HFFc6 (cell line): ENCODE data around the gene GOSR2. TPM values are rescaled to one million over a fixed set of nuclear protein-coding genes. Genes with fewer than 3 reads are reported as not detected.

Experiments used
- DNase-seq: peaks from one replicate; pipeline ENCODE4 v3.0.0-alpha.2; 2018
- H3K27ac Mint-ChIP-seq: 2 replicates; pipeline ENCODE4 v1.8.0; 2020; ENCODE audit warnings: mild to moderate bottlenecking, mixed read lengths
- H3K27me3 Mint-ChIP-seq: 2 replicates; pipeline ENCODE4 v1.8.0; 2021; ENCODE audit warnings: mild to moderate bottlenecking, moderate library complexity, mixed read lengths; ENCODE audit not compliant: insufficient read depth
- H3K36me3 Mint-ChIP-seq: 2 replicates; pipeline ENCODE4 v1.8.0; 2021; ENCODE audit warnings: low read depth, mixed read lengths
- H3K4me1 Mint-ChIP-seq: 2 replicates; pipeline ENCODE4 v1.8.0; 2020; ENCODE audit warnings: low read depth, mixed read lengths
- H3K4me3 Mint-ChIP-seq: 2 replicates; pipeline ENCODE4 v1.8.0; 2020; ENCODE audit warnings: mild to moderate bottlenecking, moderate library complexity, mixed read lengths
- H3K9me3 Mint-ChIP-seq: 2 replicates; pipeline ENCODE4 v1.8.0; 2020; ENCODE audit warnings: mild to moderate bottlenecking, mixed read lengths
- total RNA-seq, 6 experiments: library from RNA; stranded (reverse); fragmentation: NEBNext Ultra II Directional; extraction: Animal tissue kit (Norgen Biotek cat#: 25700); gene quantifications; 2 replicates in 1 of 6; 3 replicates in 5 of 6; pipeline ENCODE4 v1.2.3, GENCODE V29; 2021
- TF ChIP-seq, protein P1 (sequence below): fragments of 200-600 bp; sonication (generic); IDR thresholded peaks from 2 replicates; pipeline ENCODE4 v1.5.0; 2021; ENCODE audit warnings: antibody characterized with exemption, mild to moderate bottlenecking

Gene GOSR2
- total RNA-seq, 6 experiments from 2014 or later, result 63.6 to 75.9 (median 66.3) TPM

GRCh38 chr17:46943501-46944393, 20.8 kb downstream of the GOSR2 start:
- DNase-seq, result peak; percentile 65
- H3K27ac Mint-ChIP-seq, result peak overlapping the region; percentile 62

DNA sequence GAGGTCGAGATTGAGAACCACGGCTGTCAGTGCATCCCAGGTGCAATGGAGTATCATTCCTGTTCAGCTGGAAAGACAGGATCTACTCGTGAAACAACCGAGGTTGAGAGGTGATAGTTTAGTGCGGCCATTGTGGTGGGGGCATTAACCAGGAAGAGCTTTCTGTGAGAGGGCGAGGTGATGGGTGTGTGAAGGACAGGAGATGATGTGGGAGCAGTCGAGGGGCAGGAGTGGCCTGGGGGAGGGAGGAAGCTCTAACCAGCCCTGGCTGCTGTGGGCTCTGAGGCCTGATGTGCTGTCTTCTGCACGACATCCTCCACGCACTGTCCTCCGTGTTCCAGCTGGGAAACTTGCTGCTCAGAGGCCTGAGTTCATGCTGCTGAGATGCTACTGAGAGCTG, 22.0 kb downstream of the GOSR2 start:
- Mint-ChIP-seq H3K27me3 (peaks cover 7% of the 10 kb centered on the region), H3K27ac (no peak overlapping the region), H3K36me3 (peaks cover 7% of the 10 kb centered on the region; the same call in 1 of the 2 replicates), H3K9me3 (no peaks in the 10 kb centered on the region), H3K4me1 (peaks cover 34% of the 10 kb centered on the region), H3K4me3 (no peak overlapping the region)
- DNase-seq, result no peak
- TF ChIP-seq, protein P1, sequence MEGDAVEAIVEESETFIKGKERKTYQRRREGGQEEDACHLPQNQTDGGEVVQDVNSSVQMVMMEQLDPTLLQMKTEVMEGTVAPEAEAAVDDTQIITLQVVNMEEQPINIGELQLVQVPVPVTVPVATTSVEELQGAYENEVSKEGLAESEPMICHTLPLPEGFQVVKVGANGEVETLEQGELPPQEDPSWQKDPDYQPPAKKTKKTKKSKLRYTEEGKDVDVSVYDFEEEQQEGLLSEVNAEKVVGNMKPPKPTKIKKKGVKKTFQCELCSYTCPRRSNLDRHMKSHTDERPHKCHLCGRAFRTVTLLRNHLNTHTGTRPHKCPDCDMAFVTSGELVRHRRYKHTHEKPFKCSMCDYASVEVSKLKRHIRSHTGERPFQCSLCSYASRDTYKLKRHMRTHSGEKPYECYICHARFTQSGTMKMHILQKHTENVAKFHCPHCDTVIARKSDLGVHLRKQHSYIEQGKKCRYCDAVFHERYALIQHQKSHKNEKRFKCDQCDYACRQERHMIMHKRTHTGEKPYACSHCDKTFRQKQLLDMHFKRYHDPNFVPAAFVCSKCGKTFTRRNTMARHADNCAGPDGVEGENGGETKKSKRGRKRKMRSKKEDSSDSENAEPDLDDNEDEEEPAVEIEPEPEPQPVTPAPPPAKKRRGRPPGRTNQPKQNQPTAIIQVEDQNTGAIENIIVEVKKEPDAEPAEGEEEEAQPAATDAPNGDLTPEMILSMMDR, result no peak

More at GRCh38 chr17:46943501-46944393, 20.8 kb downstream of the GOSR2 start:
- Mint-ChIP-seq H3K36me3 (peaks cover 15% of the 10 kb centered on the region), H3K4me1 (peaks cover 27% of the 10 kb centered on the region), H3K9me3 (no peaks in the 10 kb centered on the region), H3K4me3 (peak overlapping the region; percentile 70), H3K27me3 (peaks cover 7% of the 10 kb centered on the region)
- TF ChIP-seq, protein P1, result no peak

GRCh38 chr17:46947216-46947615, 24.3 kb downstream of the GOSR2 start:
- DNase-seq, result no peak
- TF ChIP-seq, protein P1, result no peak
- no peaks in the 10 kb centered on the region for H3K9me3 Mint-ChIP-seq
- no peak overlapping the region for H3K27ac Mint-ChIP-seq
- no peaks in the 10 kb centered on the region for H3K36me3 Mint-ChIP-seq
- peaks cover 16% of the 10 kb centered on the region for H3K27me3 Mint-ChIP-seq
- no peak overlapping the region for H3K4me3 Mint-ChIP-seq
- peaks cover 29% of the 10 kb centered on the region for H3K4me1 Mint-ChIP-seq

DNA sequence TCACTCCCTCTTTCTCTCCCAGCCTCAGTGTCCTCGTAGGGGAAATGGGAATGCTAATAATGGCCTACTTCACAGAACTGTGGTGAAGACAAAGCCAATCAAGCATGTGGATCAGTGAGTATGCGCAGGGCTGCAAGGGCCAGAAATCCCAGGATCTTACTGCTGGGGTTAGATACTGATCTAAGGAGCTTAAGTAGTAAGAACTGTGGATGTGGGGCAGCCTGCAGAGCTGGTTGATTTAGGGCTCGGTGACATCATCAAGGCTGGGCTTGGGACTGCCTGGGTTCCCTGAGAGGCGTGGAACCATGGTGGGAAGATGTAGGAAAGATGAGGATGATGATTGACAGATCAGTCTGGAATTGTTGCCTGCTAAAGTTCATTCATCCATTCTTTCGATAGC, 25.6 kb downstream of the GOSR2 start:
- TF ChIP-seq, protein P1, result no peak
- Mint-ChIP-seq H3K27ac (no peak overlapping the region), H3K4me1 (peaks cover 15% of the 10 kb centered on the region), H3K9me3 (no peaks in the 10 kb centered on the region), H3K36me3 (no peaks in the 10 kb centered on the region), H3K4me3 (no peak overlapping the region), H3K27me3 (peaks cover 16% of the 10 kb centered on the region)
- no peak for DNase-seq

GRCh38 chr17:46949291-46950174, 26.6 kb downstream of the GOSR2 start:
- DNase-seq, result peak; percentile 43

More at GRCh38 chr17:46949291-46950174, 26.6 kb downstream of the GOSR2 start:
- Mint-ChIP-seq H3K36me3 (no peaks in the 10 kb centered on the region), H3K4me3 (no peak overlapping the region), H3K9me3 (peaks cover 8% of the 10 kb centered on the region; the same call in 1 of the 2 replicates), H3K27me3 (peaks cover 20% of the 10 kb centered on the region), H3K27ac (no peak overlapping the region), H3K4me1 (peaks cover 8% of the 10 kb centered on the region)
- TF ChIP-seq, protein P1, result 0 out of 2 replicates have a peak, but pooled peaks have one; percentile 14
